ENCODE data around the gene ZNF134. TPM values are rescaled to one million over a fixed set of nuclear protein-coding genes. Genes with fewer than 3 reads are reported as not detected.

ZNF134 gene
- total and polyA plus RNA-seq, 2 experiments from 2014 or later = 14.6 to 79.6 TPM

DNA sequence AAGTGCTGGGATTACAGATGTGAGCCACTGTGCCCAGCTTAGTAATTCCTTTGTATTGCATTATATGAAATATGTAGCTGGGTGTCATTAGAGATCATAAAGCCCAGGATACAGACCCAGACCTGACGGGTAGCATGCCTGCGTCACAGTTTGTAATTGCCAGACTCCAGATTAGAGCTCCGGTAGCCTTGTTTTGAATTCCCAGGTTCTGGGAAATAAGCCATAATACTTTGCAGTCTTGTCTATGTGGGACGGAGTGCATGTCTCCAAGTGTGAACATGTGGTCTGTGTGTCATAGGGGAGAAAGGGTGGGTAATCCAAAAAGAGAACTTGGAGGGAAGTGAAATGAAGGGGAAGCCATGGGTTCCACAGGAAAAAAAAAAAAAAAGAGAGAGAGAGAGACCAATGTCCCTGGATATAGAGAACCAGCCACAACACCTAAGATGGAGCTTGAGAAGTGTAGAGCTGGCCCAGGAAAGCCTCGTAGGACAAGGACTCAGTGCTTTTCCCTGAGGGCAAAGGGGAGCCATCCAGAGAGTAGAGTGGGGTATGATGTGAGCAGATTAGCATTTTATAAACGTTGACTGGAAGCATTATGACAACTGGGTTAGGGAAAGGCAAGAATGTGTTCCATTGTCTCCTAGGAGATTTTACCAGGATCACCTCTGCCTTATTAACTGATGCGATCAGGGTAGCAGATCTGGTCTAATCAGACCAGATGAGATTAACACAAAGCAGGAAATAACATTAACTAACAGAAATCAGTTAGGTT lies 57.3 kb downstream of the ZNF134 start (continued):
- TF ChIP-seq, protein P1, sequence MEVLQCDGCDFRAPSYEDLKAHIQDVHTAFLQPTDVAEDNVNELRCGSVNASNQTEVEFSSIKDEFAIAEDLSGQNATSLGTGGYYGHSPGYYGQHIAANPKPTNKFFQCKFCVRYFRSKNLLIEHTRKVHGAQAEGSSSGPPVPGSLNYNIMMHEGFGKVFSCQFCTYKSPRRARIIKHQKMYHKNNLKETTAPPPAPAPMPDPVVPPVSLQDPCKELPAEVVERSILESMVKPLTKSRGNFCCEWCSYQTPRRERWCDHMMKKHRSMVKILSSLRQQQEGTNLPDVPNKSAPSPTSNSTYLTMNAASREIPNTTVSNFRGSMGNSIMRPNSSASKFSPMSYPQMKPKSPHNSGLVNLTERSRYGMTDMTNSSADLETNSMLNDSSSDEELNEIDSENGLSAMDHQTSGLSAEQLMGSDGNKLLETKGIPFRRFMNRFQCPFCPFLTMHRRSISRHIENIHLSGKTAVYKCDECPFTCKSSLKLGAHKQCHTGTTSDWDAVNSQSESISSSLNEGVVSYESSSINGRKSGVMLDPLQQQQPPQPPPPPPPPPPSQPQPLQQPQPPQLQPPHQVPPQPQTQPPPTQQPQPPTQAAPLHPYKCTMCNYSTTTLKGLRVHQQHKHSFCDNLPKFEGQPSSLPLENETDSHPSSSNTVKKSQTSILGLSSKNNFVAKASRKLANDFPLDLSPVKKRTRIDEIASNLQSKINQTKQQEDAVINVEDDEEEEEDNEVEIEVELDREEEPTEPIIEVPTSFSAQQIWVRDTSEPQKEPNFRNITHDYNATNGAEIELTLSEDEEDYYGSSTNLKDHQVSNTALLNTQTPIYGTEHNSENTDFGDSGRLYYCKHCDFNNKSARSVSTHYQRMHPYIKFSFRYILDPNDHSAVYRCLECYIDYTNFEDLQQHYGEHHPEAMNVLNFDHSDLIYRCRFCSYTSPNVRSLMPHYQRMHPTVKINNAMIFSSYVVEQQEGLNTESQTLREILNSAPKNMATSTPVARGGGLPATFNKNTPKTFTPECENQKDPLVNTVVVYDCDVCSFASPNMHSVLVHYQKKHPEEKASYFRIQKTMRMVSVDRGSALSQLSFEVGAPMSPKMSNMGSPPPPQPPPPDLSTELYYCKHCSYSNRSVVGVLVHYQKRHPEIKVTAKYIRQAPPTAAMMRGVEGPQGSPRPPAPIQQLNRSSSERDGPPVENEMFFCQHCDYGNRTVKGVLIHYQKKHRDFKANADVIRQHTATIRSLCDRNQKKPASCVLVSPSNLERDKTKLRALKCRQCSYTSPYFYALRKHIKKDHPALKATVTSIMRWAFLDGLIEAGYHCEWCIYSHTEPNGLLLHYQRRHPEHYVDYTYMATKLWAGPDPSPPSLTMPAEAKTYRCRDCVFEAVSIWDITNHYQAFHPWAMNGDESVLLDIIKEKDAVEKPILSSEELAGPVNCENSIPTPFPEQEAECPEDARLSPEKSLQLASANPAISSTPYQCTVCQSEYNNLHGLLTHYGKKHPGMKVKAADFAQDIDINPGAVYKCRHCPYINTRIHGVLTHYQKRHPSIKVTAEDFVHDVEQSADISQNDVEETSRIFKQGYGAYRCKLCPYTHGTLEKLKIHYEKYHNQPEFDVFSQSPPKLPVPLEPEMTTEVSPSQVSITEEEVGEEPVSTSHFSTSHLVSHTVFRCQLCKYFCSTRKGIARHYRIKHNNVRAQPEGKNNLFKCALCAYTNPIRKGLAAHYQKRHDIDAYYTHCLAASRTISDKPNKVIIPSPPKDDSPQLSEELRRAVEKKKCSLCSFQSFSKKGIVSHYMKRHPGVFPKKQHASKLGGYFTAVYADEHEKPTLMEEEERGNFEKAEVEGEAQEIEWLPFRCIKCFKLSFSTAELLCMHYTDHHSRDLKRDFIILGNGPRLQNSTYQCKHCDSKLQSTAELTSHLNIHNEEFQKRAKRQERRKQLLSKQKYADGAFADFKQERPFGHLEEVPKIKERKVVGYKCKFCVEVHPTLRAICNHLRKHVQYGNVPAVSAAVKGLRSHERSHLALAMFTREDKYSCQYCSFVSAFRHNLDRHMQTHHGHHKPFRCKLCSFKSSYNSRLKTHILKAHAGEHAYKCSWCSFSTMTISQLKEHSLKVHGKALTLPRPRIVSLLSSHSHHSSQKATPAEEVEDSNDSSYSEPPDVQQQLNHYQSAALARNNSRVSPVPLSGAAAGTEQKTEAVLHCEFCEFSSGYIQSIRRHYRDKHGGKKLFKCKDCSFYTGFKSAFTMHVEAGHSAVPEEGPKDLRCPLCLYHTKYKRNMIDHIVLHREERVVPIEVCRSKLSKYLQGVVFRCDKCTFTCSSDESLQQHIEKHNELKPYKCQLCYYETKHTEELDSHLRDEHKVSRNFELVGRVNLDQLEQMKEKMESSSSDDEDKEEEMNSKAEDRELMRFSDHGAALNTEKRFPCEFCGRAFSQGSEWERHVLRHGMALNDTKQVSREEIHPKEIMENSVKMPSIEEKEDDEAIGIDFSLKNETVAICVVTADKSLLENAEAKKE (CRISPR knock-in tag; IDR thresholded peaks at IDR 0.05) = no peak
- no peak for TF ChIP-seq ZNF114 (CRISPR knock-in tag; IDR thresholded peaks at IDR 0.05)
- TF ChIP-seq, protein P2, sequence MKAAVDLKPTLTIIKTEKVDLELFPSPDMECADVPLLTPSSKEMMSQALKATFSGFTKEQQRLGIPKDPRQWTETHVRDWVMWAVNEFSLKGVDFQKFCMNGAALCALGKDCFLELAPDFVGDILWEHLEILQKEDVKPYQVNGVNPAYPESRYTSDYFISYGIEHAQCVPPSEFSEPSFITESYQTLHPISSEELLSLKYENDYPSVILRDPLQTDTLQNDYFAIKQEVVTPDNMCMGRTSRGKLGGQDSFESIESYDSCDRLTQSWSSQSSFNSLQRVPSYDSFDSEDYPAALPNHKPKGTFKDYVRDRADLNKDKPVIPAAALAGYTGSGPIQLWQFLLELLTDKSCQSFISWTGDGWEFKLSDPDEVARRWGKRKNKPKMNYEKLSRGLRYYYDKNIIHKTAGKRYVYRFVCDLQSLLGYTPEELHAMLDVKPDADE (IDR thresholded peaks at IDR 0.05) = no peak
- TF ChIP-seq ZNF331 (CRISPR knock-in tag; IDR thresholded peaks at IDR 0.05; ENCODE audit: low read depth) = no peak
- TF ChIP-seq NANOG (IDR thresholded peaks at IDR 0.05; ENCODE audit: borderline replicate concordance) = no peak
- TF ChIP-seq JUNB (IDR thresholded peaks at IDR 0.05; ENCODE audit: unreplicated experiment) = no peak
- TF ChIP-seq STAT1 (IDR thresholded peaks at IDR 0.05; ENCODE audit: unreplicated experiment) = no peak
- no peak for TF ChIP-seq EZH2 (IDR thresholded peaks at IDR 0.05; ENCODE audit: low read depth, unreplicated experiment)
- TF ChIP-seq CREB1 (CRISPR knock-in tag; IDR thresholded peaks at IDR 0.05; ENCODE audit: low read depth) = no peak
